GM12864 (cell line): ENCODE measurements around the gene LIMCH1.

Experiments used
- DNase-seq: peaks from one replicate; pipeline ENCODE4 v3.0.0-alpha.2; 2011; ENCODE audit warnings: low read depth
- H3K4me3 ChIP-seq: 2 replicates; pipeline ENCODE4 v1.5.1; 2011; ENCODE audit warnings: mild to moderate bottlenecking, low read depth, low read length, control low read depth
- CTCF ChIP-seq: IDR thresholded peaks from 2 replicates; pipeline ENCODE4 v1.5.1; 2011; ENCODE audit warnings: low read depth, mild to moderate bottlenecking, moderate library complexity, low read length, control low read depth, inconsistent platforms; ENCODE audit errors: missing control alignments

Gene LIMCH1

GRCh38 chr4:41506130-41506529, 31.8 kb upstream of the LIMCH1 start:
- H3K4me3 ChIP-seq, result no peak overlapping the region
- DNase-seq, result no peak
- TF ChIP-seq CTCF, result no peak

GRCh38 chr4:41507291-41507947, 30.5 kb upstream of the LIMCH1 start:
- no peak for TF ChIP-seq CTCF
- H3K4me3 ChIP-seq, result no peak overlapping the region
- no peak for DNase-seq

GRCh38 chr4:41509451-41509866, 28.5 kb upstream of the LIMCH1 start:
- no peak for TF ChIP-seq CTCF
- no peak for DNase-seq
- no peak overlapping the region for H3K4me3 ChIP-seq

- no peak for DNase-seq
- no peak overlapping the region for H3K4me3 ChIP-seq
- no peak for TF ChIP-seq CTCF
Measured at GRCh38 chr4:41510179-41510578, 27.8 kb upstream of the LIMCH1 start.

GRCh38 chr4:41512136-41512535, 25.8 kb upstream of the LIMCH1 start:
- no peak for DNase-seq
- H3K4me3 ChIP-seq, result no peak overlapping the region
- TF ChIP-seq CTCF, result no peak

- no peak for TF ChIP-seq CTCF
Measured at GRCh38 chr4:41512596-41512995, 25.4 kb upstream of the LIMCH1 start.

GRCh38 chr4:41514169-41514568, 23.8 kb upstream of the LIMCH1 start:
- TF ChIP-seq CTCF, result no peak
- no peak for DNase-seq
- H3K4me3 ChIP-seq, result no peak overlapping the region

More at GRCh38 chr4:41512596-41512995, 25.4 kb upstream of the LIMCH1 start:
- no peak overlapping the region for H3K4me3 ChIP-seq
- DNase-seq, result no peak
